Smooth muscle cell (in vitro differentiated cells): ENCODE measurements around the gene EPB41L5. TPM values are rescaled to one million over a fixed set of nuclear protein-coding genes. Genes with fewer than 3 reads are reported as not detected.

ENCODE experiments used
- DNase-seq: peaks from one replicate; lab custom pipeline; 2025; ENCODE audit not compliant: unreplicated experiment; lab: John Stamatoyannopoulos, UW
- H2AFZ ChIP-seq: fragments of 200-600 bp; sonication (generic); 2 replicates; pipeline ENCODE4 v1.6.0; 2016; ENCODE audit warnings: antibody characterized with exemption, low read depth, mild to moderate bottlenecking
- H3F3A ChIP-seq: fragments of 200-600 bp; sonication (generic); 2 replicates; pipeline ENCODE4 v1.6.0; 2017; ENCODE audit warnings: antibody characterized with exemption, low read depth
- H3K27ac ChIP-seq: fragments of 200-600 bp; sonication (generic); 2 replicates; pipeline ENCODE4 v1.5.1; 2016; ENCODE audit warnings: low read depth, mild to moderate bottlenecking
- H3K27me3 ChIP-seq: fragments of 200-600 bp; sonication (generic); 2 replicates; pipeline ENCODE4 v1.6.1; 2016; ENCODE audit warnings: low read depth, mild to moderate bottlenecking
- H3K36me3 ChIP-seq: fragments of 200-600 bp; sonication (generic); 2 replicates; pipeline ENCODE4 v1.5.1; 2016; ENCODE audit warnings: low read depth
- H3K4me1 ChIP-seq: fragments of 200-600 bp; sonication (generic); 2 replicates; pipeline ENCODE4 v1.5.1; 2016; ENCODE audit warnings: low read depth
- H3K4me2 ChIP-seq: fragments of 200-600 bp; sonication (generic); 2 replicates; pipeline ENCODE4 v1.6.0; 2016; ENCODE audit warnings: mild to moderate bottlenecking
- H3K4me3 ChIP-seq: fragments of 200-600 bp; sonication (generic); 2 replicates; pipeline ENCODE4 v1.5.1; 2016; ENCODE audit warnings: mild to moderate bottlenecking
- H3K79me2 ChIP-seq: fragments of 200-600 bp; sonication (generic); 2 replicates; pipeline ENCODE4 v1.6.0; 2016; ENCODE audit warnings: low read depth, mild to moderate bottlenecking
- H3K9ac ChIP-seq: fragments of 200-600 bp; sonication (generic); 2 replicates; pipeline ENCODE4 v1.6.0; 2016; ENCODE audit warnings: low read depth
- H3K9me3 ChIP-seq: fragments of 200-600 bp; sonication (generic); replicated peaks from 2 replicates; pipeline ENCODE4 v1.5.1; 2016; ENCODE audit warnings: low read depth
- H4K20me1 ChIP-seq: fragments of 200-600 bp; sonication (generic); 2 replicates; pipeline ENCODE4 v1.6.0; 2016; ENCODE audit warnings: low read depth
- CTCF ChIP-seq: fragments of 200-600 bp; sonication (generic); IDR thresholded peaks from 2 replicates; pipeline ENCODE4 v1.5.1; 2017; ENCODE audit warnings: borderline replicate concordance, mild to moderate bottlenecking, antibody characterized with exemption; ENCODE audit not compliant: insufficient read depth, poor library complexity, severe bottlenecking
- WGBS: methylation state at CpG from one replicate; pipeline ENCODE4 v1.1.7; 2016; ENCODE audit warnings: low lambda C conversion rate; 5-methylcytosine and 5-hydroxymethylcytosine counted together
- polyA plus RNA-seq: library from polyadenylated mRNA; unstranded; fragments of >200 nt; fragmentation: Nextera tagmentation; extraction: Ambion mirVana; gene quantifications from 2 replicates; pipeline ENCODE4 v1.2.1, GENCODE V29; 2016
- total RNA-seq: library from RNA; depleted of rRNA; stranded (reverse); fragments of >200 nt; gene quantifications from 2 replicates; pipeline ENCODE4 v1.2.3, GENCODE V29; 2014

Gene EPB41L5
- total and polyA plus RNA-seq, 2 experiments from 2014 or later, result 4.6 to 17.2 TPM

- H4K20me1 ChIP-seq, result no peaks in the 10 kb centered on the region
- H3F3A ChIP-seq, result no peaks in the 10 kb centered on the region
- H3K27me3 ChIP-seq, result no peaks in the 10 kb centered on the region
- H3K36me3 ChIP-seq, result no peaks in the 10 kb centered on the region
- no peaks in the 10 kb centered on the region for H3K79me2 ChIP-seq
- H3K4me3 ChIP-seq, result no peak overlapping the region
- H3K4me2 ChIP-seq, result no peak overlapping the region
- H3K9ac ChIP-seq, result no peak overlapping the region
- no peaks in the 10 kb centered on the region for H3K9me3 ChIP-seq
- TF ChIP-seq CTCF, result no peak
- no peak overlapping the region for H3K27ac ChIP-seq
- H3K4me1 ChIP-seq, result peaks cover 7% of the 10 kb centered on the region
- no peak for DNase-seq
- H2AFZ ChIP-seq, result no peak overlapping the region
Observed at GRCh38 chr2:120108049-120108448, 95.2 kb downstream of the EPB41L5 start.

GRCh38 chr2:120108749-120109148 lies 95.9 kb downstream of the EPB41L5 start:
- Histone ChIP-seq H3K27ac (no peak overlapping the region), H4K20me1 (no peaks in the 10 kb centered on the region), H3K4me3 (no peak overlapping the region), H3K4me1 (peaks cover 7% of the 10 kb centered on the region), H3K79me2 (no peaks in the 10 kb centered on the region), H3K36me3 (no peaks in the 10 kb centered on the region), H3K4me2 (no peak overlapping the region), H3K9ac (no peak overlapping the region), H2AFZ (no peak overlapping the region), H3F3A (no peaks in the 10 kb centered on the region), H3K9me3 (no peaks in the 10 kb centered on the region), H3K27me3 (no peaks in the 10 kb centered on the region)
- no peak for TF ChIP-seq CTCF
- DNase-seq, result no peak
- 100% methylated on average over 1 of the region's 1 CpG for WGBS

- H3K4me2 ChIP-seq, result no peak overlapping the region
- DNase-seq, result no peak
- no peaks in the 10 kb centered on the region for H3K9me3 ChIP-seq
- H3K27ac ChIP-seq, result no peak overlapping the region
- TF ChIP-seq CTCF, result peak; percentile 38
- peaks cover 5% of the 10 kb centered on the region for H3K4me1 ChIP-seq
- H3K9ac ChIP-seq, result no peak overlapping the region
- no peaks in the 10 kb centered on the region for H3K27me3 ChIP-seq
- WGBS, result 84% methylated on average over 3 of the region's 3 CpGs
- H4K20me1 ChIP-seq, result no peaks in the 10 kb centered on the region
- H3K79me2 ChIP-seq, result no peaks in the 10 kb centered on the region
- no peak overlapping the region for H2AFZ ChIP-seq
- H3K36me3 ChIP-seq, result no peaks in the 10 kb centered on the region
- H3K4me3 ChIP-seq, result no peak overlapping the region
- H3F3A ChIP-seq, result no peaks in the 10 kb centered on the region
Observed at GRCh38 chr2:120109186-120110061, 96.5 kb downstream of the EPB41L5 start.

- no peak for TF ChIP-seq CTCF
- H3K36me3 ChIP-seq, result no peaks in the 10 kb centered on the region
- H3K9me3 ChIP-seq, result no peaks in the 10 kb centered on the region
- H3K9ac ChIP-seq, result no peak overlapping the region
- H3K4me1 ChIP-seq, result no peaks in the 10 kb centered on the region
- no peak for DNase-seq
- no peaks in the 10 kb centered on the region for H3F3A ChIP-seq
- no peaks in the 10 kb centered on the region for H3K79me2 ChIP-seq
- H4K20me1 ChIP-seq, result no peaks in the 10 kb centered on the region
- no peak overlapping the region for H3K27ac ChIP-seq
- H3K27me3 ChIP-seq, result no peaks in the 10 kb centered on the region
- H3K4me2 ChIP-seq, result no peak overlapping the region
- H3K4me3 ChIP-seq, result no peak overlapping the region
- H2AFZ ChIP-seq, result no peak overlapping the region
- 91% methylated on average over 3 of the region's 3 CpGs for WGBS
Observed at GRCh38 chr2:120110062-120110362, 97.1 kb downstream of the EPB41L5 start.
